ENCODE measurements around the gene SHISA6.

Gene SHISA6

DNA sequence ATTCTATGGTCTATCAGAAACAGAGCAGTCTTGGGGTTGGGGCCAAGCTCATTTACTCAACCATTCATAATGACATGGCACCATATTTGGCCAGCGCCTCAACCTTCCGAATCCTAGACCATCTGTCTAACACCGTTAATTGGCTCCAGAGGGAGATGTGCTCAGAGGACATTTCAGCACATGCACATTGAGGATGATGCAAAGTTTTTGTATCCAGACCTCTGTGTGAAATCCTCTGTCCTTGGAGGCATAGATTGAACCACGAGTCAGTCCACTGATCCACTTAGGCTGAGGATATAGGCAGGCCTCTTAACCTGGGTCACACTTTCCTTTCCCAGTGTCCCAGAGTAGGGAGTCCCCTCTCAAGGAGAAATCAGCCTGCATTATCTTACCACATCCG lies 85.5 kb downstream of the SHISA6 start:
- Histone ChIP-seq H3K18ac (ENCODE audit: low read depth in 1 of 2, low read length in 2 of 2) (no peak overlapping the region), H2BK5ac (ENCODE audit: low read depth, low read length, poor library complexity, severe bottlenecking) (no peak overlapping the region), H3K36me3 (ENCODE audit: control insufficient read depth in 1 of 2, insufficient read depth in 2 of 2, low read depth in 1 of 2, low read length in 2 of 2) (no peaks in the 10 kb centered on the region), H2AK5ac (ENCODE audit: low read length, severe bottlenecking) (no peak overlapping the region), H3K4me2 (ENCODE audit: low read length, poor library complexity, severe bottlenecking) (no peak overlapping the region), H3K9ac (ENCODE audit: low read length) (no peak overlapping the region), H3K27me3 (ENCODE audit: control insufficient read depth in 1 of 2, insufficient read depth in 1 of 2, low read length in 2 of 2) (no peaks in the 10 kb centered on the region), H3K9me3 (ENCODE audit: control insufficient read depth, low read length) (no peaks in the 10 kb centered on the region), H3K27ac (ENCODE audit: low read length, poor library complexity, severe bottlenecking) (no peak overlapping the region), H2AFZ (ENCODE audit: low read depth, low read length) (no peak overlapping the region), H4K91ac (ENCODE audit: low read length) (no peak overlapping the region), H2BK15ac (ENCODE audit: low read depth, poor library complexity, severe bottlenecking) (no peak overlapping the region), H2BK120ac (ENCODE audit: low read depth, low read length) (no peak overlapping the region), H3K79me1 (replicated peaks; ENCODE audit: low read length, poor library complexity, severe bottlenecking) (no peaks in the 10 kb centered on the region), H3K23ac (ENCODE audit: low read length in 2 of 2) (no peak overlapping the region), H3K4me3 (ENCODE audit: insufficient read depth in 1 of 2, low read depth in 1 of 2, low read length in 2 of 2) (no peak overlapping the region), H2BK12ac (ENCODE audit: low read length in 2 of 2) (no peak overlapping the region), H4K8ac (ENCODE audit: low read length) (no peak overlapping the region), H3K14ac (ENCODE audit: low read length in 2 of 2) (no peak overlapping the region), H3K4ac (ENCODE audit: low read depth in 1 of 2, low read length in 2 of 2) (no peak overlapping the region), H3K4me1 (ENCODE audit: control insufficient read depth, insufficient read depth, low read depth, low read length) (no peaks in the 10 kb centered on the region)
- no peak for DNase-seq
- WGBS: 85% methylated on average over 5 of the region's 5 CpGs

DNA sequence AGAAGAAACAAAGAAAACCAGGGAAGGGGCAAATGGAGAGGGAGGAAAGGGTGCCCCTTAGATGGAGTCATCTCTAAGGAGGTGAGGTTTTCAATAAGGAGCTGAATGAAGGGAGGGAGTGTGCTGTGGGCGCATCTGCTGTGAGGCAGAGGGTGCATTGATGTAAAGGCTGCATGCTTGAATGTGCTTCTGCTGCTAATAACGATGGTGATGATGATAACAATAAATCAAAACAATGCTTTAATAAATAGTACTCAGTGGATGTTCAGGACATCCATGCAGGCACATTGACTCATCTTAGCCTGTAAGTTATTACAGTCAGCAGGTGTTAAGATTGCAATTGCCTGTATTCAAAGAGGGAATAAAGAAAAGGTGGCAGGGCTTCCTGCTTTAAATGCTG lies 87.8 kb downstream of the SHISA6 start:
- no peak overlapping the region for H3K9ac ChIP-seq (ENCODE audit: low read length)
- no peaks in the 10 kb centered on the region for H3K36me3 ChIP-seq (ENCODE audit: control insufficient read depth in 1 of 2, insufficient read depth in 2 of 2, low read depth in 1 of 2, low read length in 2 of 2)
- H4K91ac ChIP-seq (ENCODE audit: low read length): no peak overlapping the region
- WGBS: 91% methylated on average over 1 of the region's 2 CpGs
- H3K4ac ChIP-seq (ENCODE audit: low read depth in 1 of 2, low read length in 2 of 2): no peak overlapping the region
- no peak overlapping the region for H3K27ac ChIP-seq (ENCODE audit: low read length, poor library complexity, severe bottlenecking)
- H3K18ac ChIP-seq (ENCODE audit: low read depth in 1 of 2, low read length in 2 of 2): no peak overlapping the region
- H3K14ac ChIP-seq (ENCODE audit: low read length in 2 of 2): no peak overlapping the region
- no peaks in the 10 kb centered on the region for H3K79me1 ChIP-seq (replicated peaks; ENCODE audit: low read length, poor library complexity, severe bottlenecking)
- H3K27me3 ChIP-seq (ENCODE audit: control insufficient read depth in 1 of 2, insufficient read depth in 1 of 2, low read length in 2 of 2): no peaks in the 10 kb centered on the region
- no peak for DNase-seq
- H2AFZ ChIP-seq (ENCODE audit: low read depth, low read length): no peak overlapping the region
- H4K8ac ChIP-seq (ENCODE audit: low read length): no peak overlapping the region
- no peak overlapping the region for H2AK5ac ChIP-seq (ENCODE audit: low read length, severe bottlenecking)
- no peak overlapping the region for H3K4me3 ChIP-seq (ENCODE audit: insufficient read depth in 1 of 2, low read depth in 1 of 2, low read length in 2 of 2)
- no peak overlapping the region for H3K4me2 ChIP-seq (ENCODE audit: low read length, poor library complexity, severe bottlenecking)
- H2BK15ac ChIP-seq (ENCODE audit: low read depth, poor library complexity, severe bottlenecking): no peak overlapping the region
- H3K23ac ChIP-seq (ENCODE audit: low read length in 2 of 2): no peak overlapping the region
- no peak overlapping the region for H2BK120ac ChIP-seq (ENCODE audit: low read depth, low read length)
- H3K9me3 ChIP-seq (ENCODE audit: control insufficient read depth, low read length): no peaks in the 10 kb centered on the region
- H3K4me1 ChIP-seq (ENCODE audit: control insufficient read depth, insufficient read depth, low read depth, low read length): no peaks in the 10 kb centered on the region
- no peak overlapping the region for H2BK5ac ChIP-seq (ENCODE audit: low read depth, low read length, poor library complexity, severe bottlenecking)
- H2BK12ac ChIP-seq (ENCODE audit: low read length in 2 of 2): no peak overlapping the region

DNA sequence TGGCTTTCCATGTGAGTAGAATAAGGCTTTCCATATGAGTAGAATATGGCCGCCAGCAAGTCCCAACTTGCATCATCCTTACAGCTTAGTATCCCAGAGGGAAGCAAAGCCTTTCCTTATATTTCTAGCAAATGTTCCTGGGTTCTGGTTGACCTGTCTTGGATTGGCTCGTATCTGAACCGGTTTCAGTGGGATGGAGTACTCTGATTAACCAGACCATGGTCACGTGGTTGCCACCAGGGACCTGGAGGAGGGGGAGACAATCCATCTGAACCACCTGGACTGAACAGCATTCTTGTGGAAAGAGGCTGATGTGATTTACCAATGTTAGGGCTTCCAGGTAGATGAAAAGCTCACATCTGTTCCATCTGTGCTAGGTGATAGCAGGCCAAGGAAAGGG lies 89.0 kb downstream of the SHISA6 start:
- H3K9ac ChIP-seq (ENCODE audit: low read length): no peak overlapping the region
- H3K23ac ChIP-seq (ENCODE audit: low read length in 2 of 2): no peak overlapping the region
- no peak overlapping the region for H3K27ac ChIP-seq (ENCODE audit: low read length, poor library complexity, severe bottlenecking)
- H3K4ac ChIP-seq (ENCODE audit: low read depth in 1 of 2, low read length in 2 of 2): no peak overlapping the region
- H2BK15ac ChIP-seq (ENCODE audit: low read depth, poor library complexity, severe bottlenecking): no peak overlapping the region
- no peak overlapping the region for H2BK120ac ChIP-seq (ENCODE audit: low read depth, low read length)
- no peak for DNase-seq
- H3K14ac ChIP-seq (ENCODE audit: low read length in 2 of 2): no peak overlapping the region
- H3K36me3 ChIP-seq (ENCODE audit: control insufficient read depth in 1 of 2, insufficient read depth in 2 of 2, low read depth in 1 of 2, low read length in 2 of 2): no peaks in the 10 kb centered on the region
- H2BK5ac ChIP-seq (ENCODE audit: low read depth, low read length, poor library complexity, severe bottlenecking): no peak overlapping the region
- H3K79me1 ChIP-seq (replicated peaks; ENCODE audit: low read length, poor library complexity, severe bottlenecking): no peaks in the 10 kb centered on the region
- H2AFZ ChIP-seq (ENCODE audit: low read depth, low read length): no peak overlapping the region
- H2AK5ac ChIP-seq (ENCODE audit: low read length, severe bottlenecking): no peak overlapping the region
- no peaks in the 10 kb centered on the region for H3K4me1 ChIP-seq (ENCODE audit: control insufficient read depth, insufficient read depth, low read depth, low read length)
- no peaks in the 10 kb centered on the region for H3K27me3 ChIP-seq (ENCODE audit: control insufficient read depth in 1 of 2, insufficient read depth in 1 of 2, low read length in 2 of 2)
- H3K4me3 ChIP-seq (ENCODE audit: insufficient read depth in 1 of 2, low read depth in 1 of 2, low read length in 2 of 2): no peak overlapping the region
- no peak overlapping the region for H3K4me2 ChIP-seq (ENCODE audit: low read length, poor library complexity, severe bottlenecking)
- no peak overlapping the region for H4K8ac ChIP-seq (ENCODE audit: low read length)
- no peak overlapping the region for H3K18ac ChIP-seq (ENCODE audit: low read depth in 1 of 2, low read length in 2 of 2)
- no peak overlapping the region for H2BK12ac ChIP-seq (ENCODE audit: low read length in 2 of 2)
- 85% methylated on average over 4 of the region's 4 CpGs for WGBS
- H4K91ac ChIP-seq (ENCODE audit: low read length): no peak overlapping the region
- no peaks in the 10 kb centered on the region for H3K9me3 ChIP-seq (ENCODE audit: control insufficient read depth, low read length)

DNA sequence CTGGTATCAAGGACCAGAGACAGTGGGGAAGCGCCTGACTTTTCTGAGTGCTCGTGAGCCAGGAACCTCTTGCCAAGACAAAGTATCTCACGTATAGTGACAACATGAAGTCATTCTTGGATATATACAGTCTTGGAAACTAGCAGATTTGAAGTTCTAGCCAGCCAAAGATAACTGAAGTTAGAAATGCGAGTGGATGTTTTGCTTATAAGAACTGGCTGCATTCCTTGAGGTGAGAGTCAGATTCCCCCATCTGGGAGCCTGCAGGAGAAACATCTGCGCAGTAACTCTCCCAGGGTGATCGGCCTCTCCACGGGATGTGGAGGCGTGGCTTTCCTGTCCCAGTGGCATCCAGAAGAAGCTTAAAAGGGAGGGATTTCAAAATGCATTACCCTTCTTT lies 89.8 kb downstream of the SHISA6 start:
- no peak overlapping the region for H3K9ac ChIP-seq (ENCODE audit: low read length)
- H3K14ac ChIP-seq (ENCODE audit: low read length in 2 of 2): no peak overlapping the region
- WGBS: 17% methylated on average over 7 of the region's 8 CpGs

More for the DNA sequence above, 89.8 kb downstream of the SHISA6 start:
- Histone ChIP-seq H3K27me3 (ENCODE audit: control insufficient read depth in 1 of 2, insufficient read depth in 1 of 2, low read length in 2 of 2) (no peaks in the 10 kb centered on the region), H2AFZ (ENCODE audit: low read depth, low read length) (no peak overlapping the region), H4K91ac (ENCODE audit: low read length) (no peak overlapping the region), H2BK120ac (ENCODE audit: low read depth, low read length) (no peak overlapping the region), H3K36me3 (ENCODE audit: control insufficient read depth in 1 of 2, insufficient read depth in 2 of 2, low read depth in 1 of 2, low read length in 2 of 2) (no peaks in the 10 kb centered on the region), H3K4me2 (ENCODE audit: low read length, poor library complexity, severe bottlenecking) (no peak overlapping the region), H2BK5ac (ENCODE audit: low read depth, low read length, poor library complexity, severe bottlenecking) (no peak overlapping the region), H3K18ac (ENCODE audit: low read depth in 1 of 2, low read length in 2 of 2) (no peak overlapping the region), H3K4me3 (ENCODE audit: insufficient read depth in 1 of 2, low read depth in 1 of 2, low read length in 2 of 2) (no peak overlapping the region), H3K79me1 (replicated peaks; ENCODE audit: low read length, poor library complexity, severe bottlenecking) (no peaks in the 10 kb centered on the region), H4K8ac (ENCODE audit: low read length) (no peak overlapping the region), H2BK12ac (ENCODE audit: low read length in 2 of 2) (no peak overlapping the region), H3K4me1 (ENCODE audit: control insufficient read depth, insufficient read depth, low read depth, low read length) (no peaks in the 10 kb centered on the region), H3K4ac (ENCODE audit: low read depth in 1 of 2, low read length in 2 of 2) (no peak overlapping the region), H3K27ac (ENCODE audit: low read length, poor library complexity, severe bottlenecking) (peak overlapping the region; percentile 69), H3K9me3 (ENCODE audit: control insufficient read depth, low read length) (no peaks in the 10 kb centered on the region), H2BK15ac (ENCODE audit: low read depth, poor library complexity, severe bottlenecking) (no peak overlapping the region), H3K23ac (ENCODE audit: low read length in 2 of 2) (no peak overlapping the region), H2AK5ac (ENCODE audit: low read length, severe bottlenecking) (no peak overlapping the region)
- no peak for DNase-seq
